HCT116 (cell line): ENCODE results near the gene BABAM2.

Experiments used
- ELF1 ChIP-seq: IDR thresholded peaks from 2 replicates; pipeline ENCODE4 v1.6.1; 2012; ENCODE audit warnings: low read depth, borderline replicate concordance
- EZH2 ChIP-seq: fragments of 200-600 bp; sonication (generic); IDR thresholded peaks from 2 replicates; pipeline ENCODE4 v1.6.1; 2017; ENCODE audit warnings: antibody characterized with exemption, mixed run types
- POLR2A ChIP-seq: IDR thresholded peaks from 2 replicates; pipeline ENCODE4 v1.7.0; 2011; ENCODE audit warnings: borderline replicate concordance; ENCODE audit not compliant: insufficient read depth, insufficient read length; ENCODE audit errors: extremely low read depth
- YY1 ChIP-seq: IDR thresholded peaks from 2 replicates; pipeline ENCODE4 v1.6.1; 2011; ENCODE audit warnings: low read length, low read depth, moderate library complexity, mild to moderate bottlenecking; ENCODE audit not compliant: insufficient replicate concordance; ENCODE audit errors: extremely low read depth
- ZNF274 ChIP-seq: fragments of 200-500 bp; sonication (Bioruptor generic); IDR thresholded peaks from 2 replicates; pipeline ENCODE4 v1.6.1; 2014; ENCODE audit warnings: mild to moderate bottlenecking, low read depth, low read length, inconsistent platforms
- TF ChIP-seq, protein P1 (sequence below), 3 experiments: fragments of 200-600 bp in 1 of 3; sonication (generic) in 1 of 3; IDR thresholded peaks in 2 of 3; conservative IDR thresholded peaks in 1 of 3; 2 replicates each; pipeline ENCODE4 v1.5.1; 2012 to 2017; ENCODE audit warnings: low read depth in 2 of 3, low read length in 2 of 3, antibody characterized with exemption in 1 of 3, borderline replicate concordance in 1 of 3, control low read depth in 1 of 3, mild to moderate bottlenecking in 1 of 3, mixed read lengths in 1 of 3, mixed run types in 1 of 3, moderate library complexity in 1 of 3; ENCODE audit not compliant: insufficient read depth in 1 of 3
- TF ChIP-seq, protein P2 (sequence below): IDR thresholded peaks from 2 replicates; pipeline ENCODE4 v1.6.1; 2012; ENCODE audit warnings: low read depth
- TF ChIP-seq, protein P3 (sequence below): IDR thresholded peaks from 2 replicates; pipeline ENCODE4 v1.6.1; 2011; ENCODE audit warnings: mild to moderate bottlenecking, low read length, moderate library complexity; ENCODE audit not compliant: insufficient replicate concordance; ENCODE audit errors: extremely low read depth
- TF ChIP-seq, protein P4 (sequence below): IDR thresholded peaks from 2 replicates; pipeline ENCODE4 v1.6.1; 2012

DNA sequence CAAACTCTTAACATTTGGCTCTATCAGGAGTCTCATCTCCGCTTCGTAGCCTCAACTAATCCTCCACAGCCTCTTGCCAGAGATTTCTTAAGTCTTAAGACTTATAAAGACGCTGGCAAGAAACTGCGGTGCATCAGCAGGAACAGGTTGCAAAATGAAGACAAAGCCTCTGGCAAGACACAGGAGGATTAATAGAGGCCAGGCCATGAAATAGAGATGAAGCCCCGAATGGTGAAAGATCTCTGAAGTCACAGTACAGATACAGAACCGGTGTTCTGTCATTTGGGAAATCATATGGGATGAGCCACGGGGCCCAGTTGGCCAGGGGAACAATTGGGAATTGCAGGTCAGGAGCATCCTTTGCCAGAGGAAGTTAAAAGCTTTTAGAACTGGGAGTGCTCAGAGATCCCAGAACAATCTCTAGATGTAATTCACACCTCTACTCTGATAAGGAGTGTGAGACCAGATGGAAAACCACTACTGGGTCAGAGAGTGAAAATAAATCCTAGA lies 311.2 kb downstream of the BABAM2 start:
- TF ChIP-seq, protein P1, sequence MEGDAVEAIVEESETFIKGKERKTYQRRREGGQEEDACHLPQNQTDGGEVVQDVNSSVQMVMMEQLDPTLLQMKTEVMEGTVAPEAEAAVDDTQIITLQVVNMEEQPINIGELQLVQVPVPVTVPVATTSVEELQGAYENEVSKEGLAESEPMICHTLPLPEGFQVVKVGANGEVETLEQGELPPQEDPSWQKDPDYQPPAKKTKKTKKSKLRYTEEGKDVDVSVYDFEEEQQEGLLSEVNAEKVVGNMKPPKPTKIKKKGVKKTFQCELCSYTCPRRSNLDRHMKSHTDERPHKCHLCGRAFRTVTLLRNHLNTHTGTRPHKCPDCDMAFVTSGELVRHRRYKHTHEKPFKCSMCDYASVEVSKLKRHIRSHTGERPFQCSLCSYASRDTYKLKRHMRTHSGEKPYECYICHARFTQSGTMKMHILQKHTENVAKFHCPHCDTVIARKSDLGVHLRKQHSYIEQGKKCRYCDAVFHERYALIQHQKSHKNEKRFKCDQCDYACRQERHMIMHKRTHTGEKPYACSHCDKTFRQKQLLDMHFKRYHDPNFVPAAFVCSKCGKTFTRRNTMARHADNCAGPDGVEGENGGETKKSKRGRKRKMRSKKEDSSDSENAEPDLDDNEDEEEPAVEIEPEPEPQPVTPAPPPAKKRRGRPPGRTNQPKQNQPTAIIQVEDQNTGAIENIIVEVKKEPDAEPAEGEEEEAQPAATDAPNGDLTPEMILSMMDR (IDR thresholded peaks at IDR 0.05 in 2 of 3, conservative IDR thresholded peaks at IDR 0.05 in 1 of 3; ENCODE audit: borderline replicate concordance in 1 of 3, insufficient read depth in 1 of 3, low read depth in 2 of 3, low read length in 2 of 3), result no peak
- TF ChIP-seq EZH2 (no peak), POLR2A (no peak), ELF1 (no peak), YY1 (no peak), ZNF274 (no peak)
- TF ChIP-seq, protein P2, sequence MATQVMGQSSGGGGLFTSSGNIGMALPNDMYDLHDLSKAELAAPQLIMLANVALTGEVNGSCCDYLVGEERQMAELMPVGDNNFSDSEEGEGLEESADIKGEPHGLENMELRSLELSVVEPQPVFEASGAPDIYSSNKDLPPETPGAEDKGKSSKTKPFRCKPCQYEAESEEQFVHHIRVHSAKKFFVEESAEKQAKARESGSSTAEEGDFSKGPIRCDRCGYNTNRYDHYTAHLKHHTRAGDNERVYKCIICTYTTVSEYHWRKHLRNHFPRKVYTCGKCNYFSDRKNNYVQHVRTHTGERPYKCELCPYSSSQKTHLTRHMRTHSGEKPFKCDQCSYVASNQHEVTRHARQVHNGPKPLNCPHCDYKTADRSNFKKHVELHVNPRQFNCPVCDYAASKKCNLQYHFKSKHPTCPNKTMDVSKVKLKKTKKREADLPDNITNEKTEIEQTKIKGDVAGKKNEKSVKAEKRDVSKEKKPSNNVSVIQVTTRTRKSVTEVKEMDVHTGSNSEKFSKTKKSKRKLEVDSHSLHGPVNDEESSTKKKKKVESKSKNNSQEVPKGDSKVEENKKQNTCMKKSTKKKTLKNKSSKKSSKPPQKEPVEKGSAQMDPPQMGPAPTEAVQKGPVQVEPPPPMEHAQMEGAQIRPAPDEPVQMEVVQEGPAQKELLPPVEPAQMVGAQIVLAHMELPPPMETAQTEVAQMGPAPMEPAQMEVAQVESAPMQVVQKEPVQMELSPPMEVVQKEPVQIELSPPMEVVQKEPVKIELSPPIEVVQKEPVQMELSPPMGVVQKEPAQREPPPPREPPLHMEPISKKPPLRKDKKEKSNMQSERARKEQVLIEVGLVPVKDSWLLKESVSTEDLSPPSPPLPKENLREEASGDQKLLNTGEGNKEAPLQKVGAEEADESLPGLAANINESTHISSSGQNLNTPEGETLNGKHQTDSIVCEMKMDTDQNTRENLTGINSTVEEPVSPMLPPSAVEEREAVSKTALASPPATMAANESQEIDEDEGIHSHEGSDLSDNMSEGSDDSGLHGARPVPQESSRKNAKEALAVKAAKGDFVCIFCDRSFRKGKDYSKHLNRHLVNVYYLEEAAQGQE, result no peak
- TF ChIP-seq, protein P3, sequence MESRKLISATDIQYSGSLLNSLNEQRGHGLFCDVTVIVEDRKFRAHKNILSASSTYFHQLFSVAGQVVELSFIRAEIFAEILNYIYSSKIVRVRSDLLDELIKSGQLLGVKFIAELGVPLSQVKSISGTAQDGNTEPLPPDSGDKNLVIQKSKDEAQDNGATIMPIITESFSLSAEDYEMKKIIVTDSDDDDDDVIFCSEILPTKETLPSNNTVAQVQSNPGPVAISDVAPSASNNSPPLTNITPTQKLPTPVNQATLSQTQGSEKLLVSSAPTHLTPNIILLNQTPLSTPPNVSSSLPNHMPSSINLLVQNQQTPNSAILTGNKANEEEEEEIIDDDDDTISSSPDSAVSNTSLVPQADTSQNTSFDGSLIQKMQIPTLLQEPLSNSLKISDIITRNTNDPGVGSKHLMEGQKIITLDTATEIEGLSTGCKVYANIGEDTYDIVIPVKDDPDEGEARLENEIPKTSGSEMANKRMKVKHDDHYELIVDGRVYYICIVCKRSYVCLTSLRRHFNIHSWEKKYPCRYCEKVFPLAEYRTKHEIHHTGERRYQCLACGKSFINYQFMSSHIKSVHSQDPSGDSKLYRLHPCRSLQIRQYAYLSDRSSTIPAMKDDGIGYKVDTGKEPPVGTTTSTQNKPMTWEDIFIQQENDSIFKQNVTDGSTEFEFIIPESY, result no peak
- TF ChIP-seq, protein P4, sequence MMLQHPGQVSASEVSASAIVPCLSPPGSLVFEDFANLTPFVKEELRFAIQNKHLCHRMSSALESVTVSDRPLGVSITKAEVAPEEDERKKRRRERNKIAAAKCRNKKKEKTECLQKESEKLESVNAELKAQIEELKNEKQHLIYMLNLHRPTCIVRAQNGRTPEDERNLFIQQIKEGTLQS, result no peak
